GM18868 (cell line): Measurements from ENCODE around the gene VPS37D.

Source experiments
- ATAC-seq: cut with Tn5 transposase; IDR thresholded peaks from one replicate; pipeline ENCODE4 v1.9.1; 2021; ENCODE audit warnings: mild to moderate bottlenecking, moderate library complexity; ENCODE audit not compliant: unreplicated experiment

Gene VPS37D

DNA sequence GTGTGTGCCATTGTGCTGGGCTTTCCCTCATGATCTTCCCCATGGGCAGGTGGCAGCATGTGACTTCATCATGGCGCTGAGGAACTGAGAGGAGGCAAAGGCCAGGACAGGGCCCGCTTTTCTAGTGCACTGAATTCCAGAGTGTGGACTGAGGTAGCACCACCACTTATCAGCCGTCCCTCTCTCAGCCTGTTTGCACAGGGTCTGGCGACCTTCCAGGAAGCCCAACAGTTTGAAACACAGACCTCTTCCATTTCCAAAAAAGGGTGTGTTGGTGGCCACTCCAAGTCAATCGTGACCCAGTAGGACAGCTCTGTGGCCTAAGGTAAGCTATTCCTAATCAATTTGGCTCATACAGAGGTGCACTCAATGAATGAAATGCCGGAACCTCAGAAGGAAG is 11.2 kb downstream of the VPS37D start:
- ATAC-seq = no peak

DNA sequence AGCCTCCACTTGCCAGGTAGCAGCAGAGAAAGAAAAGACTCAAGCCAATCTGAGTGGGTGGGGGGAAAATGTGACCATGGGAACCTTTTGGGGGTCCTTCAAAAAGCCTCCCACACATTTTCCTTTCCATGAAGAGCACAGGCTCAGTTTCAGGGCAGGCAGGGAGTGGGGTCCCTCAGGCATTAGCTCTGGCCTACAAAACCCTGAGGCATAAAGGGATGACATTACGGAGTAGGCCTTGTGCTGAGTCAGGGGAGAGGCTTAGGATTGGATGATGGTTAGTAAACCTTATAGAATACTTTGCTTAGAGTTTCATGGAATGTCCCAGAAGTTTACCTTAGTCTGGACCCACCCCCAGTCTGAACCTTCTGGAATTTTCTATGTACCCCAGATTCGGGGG is 12.1 kb downstream of the VPS37D start:
- no peak for ATAC-seq

- ATAC-seq = no peak
Measured at GRCh38 chr7:73680501-73680900, 12.9 kb downstream of the VPS37D start.

- ATAC-seq = no peak
Measured at GRCh38 chr7:73681031-73681430, 13.4 kb downstream of the VPS37D start.

DNA sequence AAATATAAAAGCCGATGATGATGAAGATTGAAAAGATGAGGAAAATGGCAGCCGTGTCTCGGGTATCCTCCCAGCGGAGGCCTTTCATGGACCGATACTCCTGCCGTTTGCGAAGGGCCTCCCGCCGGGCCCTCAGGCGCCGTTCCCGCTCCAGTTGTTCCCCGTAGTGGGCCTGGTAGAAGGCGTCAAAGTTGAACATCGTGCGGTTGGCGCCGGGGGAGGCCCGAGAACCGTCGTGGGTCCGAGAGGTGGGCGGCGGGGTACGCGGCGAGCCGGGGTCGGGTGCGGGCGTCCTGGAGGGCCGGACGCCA is 15.1 kb downstream of the VPS37D start:
- peak; percentile 8 for ATAC-seq

DNA sequence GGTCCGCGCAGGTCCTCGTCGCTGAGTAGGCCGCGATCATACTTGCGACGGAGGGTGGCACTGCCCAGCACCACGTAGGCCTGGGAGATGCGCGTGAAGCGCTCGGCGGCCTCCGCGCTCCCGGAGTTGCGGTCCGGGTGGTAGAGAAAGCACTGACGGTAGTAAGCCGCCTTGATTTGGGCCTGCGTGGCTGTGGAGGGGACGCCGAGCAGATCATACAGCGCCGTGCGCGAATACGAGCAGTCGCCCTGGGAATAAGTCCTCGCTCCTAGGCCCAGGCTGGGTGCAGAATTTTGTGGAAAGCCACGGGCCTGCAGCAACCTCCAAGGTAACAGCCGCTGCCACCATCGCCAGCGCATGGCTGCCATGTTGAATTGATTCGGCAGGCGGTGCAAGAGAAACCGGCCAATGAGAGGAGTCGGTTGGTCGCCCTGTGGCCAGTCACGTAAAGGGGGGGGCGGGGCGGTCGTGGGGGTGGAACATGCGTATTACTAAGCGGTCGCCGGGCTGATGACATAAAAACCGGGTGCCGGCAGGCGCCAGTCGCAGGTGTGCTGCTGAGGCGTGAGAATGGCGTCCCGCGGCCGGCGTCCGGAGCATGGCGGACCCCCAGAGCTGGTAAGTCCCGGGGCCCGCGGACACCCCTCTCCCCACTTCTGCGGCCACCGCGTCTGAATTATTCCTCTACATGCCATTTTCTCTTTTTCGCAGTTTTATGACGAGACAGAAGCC is 15.6 kb downstream of the VPS37D start, which contains the start of the genes BUD23 and DNAJC30:
Gene BUD23 (plus strand): TSS at position 542 of the 732 bp plus-strand sequence. CDS start 29 bp downstream, at position 571.
Gene DNAJC30 (minus strand): TSS at position 398 of the 732 bp plus-strand sequence. CDS start 30 bp downstream, at position 368.
- peak; percentile 92 for ATAC-seq

- ATAC-seq = no peak
Measured at GRCh38 chr7:73683788-73684693, 16.4 kb downstream of the VPS37D start.

DNA sequence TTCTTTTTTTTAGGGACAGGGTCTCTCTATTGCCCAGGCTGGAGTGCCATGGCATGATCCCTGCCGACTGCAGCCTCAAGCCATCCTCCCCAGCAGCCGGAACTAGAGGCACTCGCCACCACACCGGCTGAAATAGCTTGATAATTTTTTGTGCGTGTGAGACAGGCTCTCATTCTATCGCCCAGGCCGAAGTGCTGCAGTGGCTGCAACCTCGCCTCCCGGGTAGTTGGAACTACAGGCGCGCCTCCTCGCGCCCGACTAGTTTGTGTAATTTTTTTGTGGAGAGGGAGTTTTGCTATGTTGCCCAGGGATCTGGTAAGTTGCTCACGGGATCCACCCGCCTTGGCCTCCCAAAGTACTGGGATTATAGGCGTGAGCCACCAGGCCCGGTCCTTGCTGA is 17.7 kb downstream of the VPS37D start:
- ATAC-seq = no peak

DNA sequence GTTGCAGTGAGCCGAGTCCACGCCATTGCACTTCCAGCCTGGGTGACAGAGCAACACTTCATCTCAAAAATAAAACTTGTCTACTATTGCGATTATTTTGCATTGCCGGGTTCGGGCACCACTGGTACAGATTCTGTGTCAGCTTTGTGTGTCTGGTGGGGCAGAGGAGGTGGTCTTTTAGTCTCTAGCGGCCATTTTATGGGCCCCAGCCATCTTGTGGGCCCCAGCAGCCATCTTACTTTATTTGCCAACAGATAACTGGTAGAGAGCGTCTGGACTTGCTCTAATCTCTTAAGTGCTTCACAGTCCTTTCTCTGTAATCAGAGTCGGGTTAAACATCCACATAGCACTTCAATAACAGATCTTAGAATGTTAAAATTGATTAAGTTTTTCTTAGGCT is 20.7 kb downstream of the VPS37D start:
- no peak for ATAC-seq

DNA sequence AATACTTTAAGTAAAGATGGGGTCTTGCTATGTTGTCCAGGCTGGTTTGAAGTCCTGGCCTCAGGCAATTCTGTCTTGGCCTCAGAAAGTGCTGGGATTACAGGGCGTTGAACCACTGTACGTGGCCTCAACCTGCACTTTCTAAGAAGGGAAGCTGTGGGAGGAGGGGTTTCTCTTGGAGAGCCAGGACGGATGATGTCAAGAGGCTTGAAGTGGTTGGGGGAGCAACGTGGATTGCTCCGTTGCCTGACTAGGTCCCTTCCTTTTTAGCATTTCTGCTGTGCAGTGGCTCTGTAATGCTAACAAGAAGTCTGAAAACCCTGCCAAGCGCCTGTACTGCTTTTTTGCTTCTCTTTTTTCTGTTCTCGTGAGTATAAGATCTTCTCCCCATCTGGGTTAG is 23.0 kb downstream of the VPS37D start:
- ATAC-seq = no peak

- ATAC-seq = no peak
Measured at GRCh38 chr7:73696372-73696771, 28.7 kb downstream of the VPS37D start.

GRCh38 chr7:73698410-73698809 is 30.8 kb downstream of the VPS37D start:
- no peak for ATAC-seq

DNA sequence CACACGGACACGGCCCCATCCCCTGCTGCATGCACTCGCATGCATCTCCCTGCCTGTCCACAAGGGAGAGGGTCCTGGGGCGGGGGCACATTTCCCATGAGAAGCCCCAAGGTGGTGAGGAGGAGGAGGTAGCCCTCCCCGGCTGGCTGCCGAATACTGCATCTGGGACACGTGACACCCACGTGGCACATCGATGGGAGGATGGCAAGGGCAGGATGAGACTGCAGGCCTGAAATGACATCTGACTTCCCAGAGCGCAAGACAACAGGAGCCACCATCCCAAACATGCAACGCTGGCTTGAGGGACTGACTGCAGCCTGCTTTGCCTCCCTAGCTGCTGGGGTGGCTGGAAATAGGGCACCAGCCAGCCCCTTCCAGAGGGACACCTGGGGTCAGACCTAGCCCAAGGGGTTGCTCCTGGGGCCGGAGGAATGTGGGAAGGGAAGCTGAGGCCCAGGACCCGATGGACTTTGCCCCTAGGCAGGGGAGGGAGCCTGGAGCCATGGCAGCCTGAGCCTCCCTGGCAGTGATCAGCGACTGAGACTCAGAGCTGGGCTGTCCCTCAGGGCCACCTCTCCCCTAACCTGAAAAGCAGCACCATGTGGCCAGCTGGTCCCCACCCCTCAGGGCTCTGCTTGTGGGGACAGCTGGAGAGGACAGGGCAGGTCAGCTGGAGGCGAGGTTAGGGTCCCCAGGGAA is 31.9 kb downstream of the VPS37D start:
- ATAC-seq = no peak

- no peak for ATAC-seq
Measured at GRCh38 chr7:73700069-73700423, 32.4 kb downstream of the VPS37D start.

- ATAC-seq = no peak
Measured at GRCh38 chr7:73700581-73701134, 33.0 kb downstream of the VPS37D start.

DNA sequence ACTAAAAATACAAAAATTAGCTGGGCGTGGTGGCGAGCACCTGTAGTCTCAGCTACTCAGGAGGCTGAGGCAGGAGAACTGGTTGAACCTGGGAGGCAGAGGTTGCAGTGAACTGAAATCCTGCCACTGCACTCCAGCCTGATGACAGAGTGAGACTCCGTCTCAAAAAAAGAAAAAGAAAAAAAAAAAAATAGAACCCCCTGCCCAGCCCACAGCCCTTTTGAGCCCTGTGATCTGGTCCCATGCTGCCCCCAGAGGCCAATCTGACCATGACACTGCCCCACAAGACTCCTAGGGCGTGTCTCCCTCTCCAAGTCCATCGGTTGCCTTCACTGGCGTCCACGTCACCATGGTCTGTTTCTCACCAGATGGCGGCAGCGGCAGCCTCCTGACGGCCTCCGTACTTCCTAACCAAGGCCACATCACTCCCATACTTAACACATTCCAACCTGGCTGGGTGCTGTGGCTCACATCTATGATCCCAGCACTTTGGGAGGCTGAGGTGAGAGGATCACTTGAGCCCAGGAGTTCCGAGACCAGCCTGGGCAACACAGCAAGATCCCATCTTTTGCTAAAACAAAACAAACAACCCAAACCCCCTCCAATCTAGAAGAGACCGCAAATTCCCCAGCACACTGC is 33.8 kb downstream of the VPS37D start:
- ATAC-seq = no peak

DNA sequence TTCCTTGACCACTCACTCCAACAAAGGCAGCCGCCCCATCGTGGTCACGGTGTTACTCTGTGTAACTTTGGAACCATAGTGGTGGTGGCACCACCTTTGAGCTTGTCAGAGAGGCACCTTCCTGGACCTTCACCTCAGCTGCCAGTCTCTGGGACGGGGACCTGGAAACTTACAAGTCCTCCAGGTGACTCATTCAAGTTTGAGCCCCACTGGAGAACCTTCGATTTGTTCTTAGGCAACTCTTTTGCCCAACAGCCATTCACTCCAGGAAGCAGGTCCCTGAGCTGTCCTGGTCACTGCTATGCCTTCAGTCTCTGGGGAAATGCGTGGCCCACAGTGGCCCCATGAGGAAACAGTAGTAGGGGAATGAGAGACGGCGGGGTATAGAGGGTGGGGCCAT is 34.6 kb downstream of the VPS37D start:
- no peak for ATAC-seq

DNA sequence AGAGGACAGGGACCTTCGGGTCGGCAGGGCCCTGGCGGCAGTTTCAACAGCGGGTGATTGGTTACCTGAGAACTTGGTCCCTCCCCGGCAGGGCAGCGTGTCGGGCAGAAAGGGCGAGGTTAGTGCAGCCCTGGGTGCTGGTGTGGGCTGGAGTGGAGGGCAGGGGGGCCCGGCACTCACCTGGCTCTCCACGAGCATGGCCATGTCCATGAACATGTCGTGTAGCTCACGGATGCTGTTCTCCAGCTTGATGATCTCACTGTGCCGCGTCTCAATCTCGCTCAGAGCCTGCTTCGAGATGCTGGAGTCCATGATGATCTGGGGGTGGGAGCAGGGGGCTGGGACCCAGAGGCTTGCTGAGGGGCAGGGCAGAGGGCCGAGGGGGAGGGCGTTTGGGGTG is 35.0 kb downstream of the VPS37D start:
- ATAC-seq = no peak

- no peak for ATAC-seq
Measured at GRCh38 chr7:73703225-73703624, 35.6 kb downstream of the VPS37D start.

DNA sequence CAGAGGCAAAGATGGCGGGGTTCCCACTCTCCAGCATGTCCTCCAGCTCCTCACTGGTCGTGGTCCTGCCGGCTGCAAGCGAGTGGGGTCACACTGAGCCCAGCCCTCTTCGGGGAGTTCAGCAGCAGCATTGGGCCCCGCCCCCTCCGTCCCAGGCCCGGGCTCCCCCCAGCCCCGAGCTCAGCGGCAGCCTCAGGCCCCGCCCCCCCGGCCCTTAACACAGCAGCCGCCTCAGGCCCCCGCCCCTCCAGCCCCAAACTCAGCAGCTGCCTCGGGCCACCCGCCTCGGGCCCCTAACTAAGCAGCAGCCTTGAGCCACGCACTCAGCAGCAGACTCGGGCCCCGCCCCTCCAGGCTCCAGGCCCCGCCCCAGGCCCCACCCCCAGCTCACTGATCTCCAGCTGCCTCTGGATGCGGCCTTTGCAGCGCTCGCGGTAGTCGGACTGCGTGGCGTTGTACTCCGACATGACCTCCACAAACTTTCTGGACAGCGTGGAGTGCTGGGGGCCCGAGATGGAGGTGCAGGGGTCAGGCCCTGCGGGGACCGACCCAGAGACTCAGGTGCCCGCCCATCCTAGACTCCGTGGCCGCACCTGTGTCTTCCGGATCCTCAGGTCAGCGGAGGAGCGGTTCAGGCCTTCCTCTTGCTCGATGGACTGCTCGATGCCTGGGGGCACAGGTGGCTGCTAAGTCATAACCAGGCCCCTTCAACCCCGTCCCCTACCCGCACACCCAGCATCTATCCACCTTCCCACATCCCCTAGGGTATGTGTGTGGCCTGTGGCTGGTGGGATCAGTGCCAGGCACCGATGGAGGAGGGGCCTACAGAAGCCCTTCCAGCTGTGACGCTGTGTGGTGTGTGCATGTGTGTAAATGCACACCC is 36.4 kb downstream of the VPS37D start:
- no peak for ATAC-seq
